Spinal cord (tissue), 10 donors: ENCODE results near the gene PRDM15. TPM values are rescaled to one million over a fixed set of nuclear protein-coding genes. Genes with fewer than 3 reads are reported as not detected.

Source experiments
- DNase-seq, 6 donors: peaks; one replicate each; pipeline versions ENCODE4 v3.0.0 to v3.0.0-alpha.2; 2013 to 2015; ENCODE audit warnings: low spot score in 6 of 6, low read depth in 4 of 6
- H3K27ac ChIP-seq: one replicate; pipeline ENCODE4 v1.5.1; 2013; ENCODE audit warnings: low read depth, low read length, control low read depth
- H3K27me3 ChIP-seq: one replicate; pipeline ENCODE4 v1.6.1; 2013; ENCODE audit warnings: low read length; ENCODE audit not compliant: control insufficient read depth, insufficient read depth
- H3K36me3 ChIP-seq: one replicate; pipeline ENCODE4 v1.6.1; 2013; ENCODE audit warnings: low read length; ENCODE audit not compliant: control insufficient read depth, insufficient read depth
- H3K4me1 ChIP-seq: one replicate; pipeline ENCODE4 v1.6.1; 2013; ENCODE audit warnings: low read length; ENCODE audit not compliant: control insufficient read depth, insufficient read depth
- H3K4me3 ChIP-seq: one replicate; pipeline ENCODE4 v1.5.1; 2013; ENCODE audit warnings: low read depth, low read length, control low read depth
- H3K9me3 ChIP-seq: one replicate; pipeline ENCODE4 v1.6.1; 2013; ENCODE audit warnings: low read length; ENCODE audit not compliant: control insufficient read depth, insufficient read depth
- WGBS: methylation state at CpG from one replicate; pipeline ENCODE4 v1.1.5; 2013; ENCODE audit warnings: missing lambda C conversion rate; ENCODE audit not compliant: insufficient coverage; 5-methylcytosine and 5-hydroxymethylcytosine counted together
- polyA plus RNA-seq, 2 donors: library from polyadenylated mRNA; unstranded; fragments of 120-200 nt; gene quantifications; one replicate each; pipeline ENCODE4 v1.2.1, GENCODE V29; 2013; ENCODE audit not compliant: insufficient read length in 2 of 2
- total RNA-seq, 2 donors: library from RNA; depleted of rRNA in 1 of 2; stranded (reverse); fragments of 120-200 nt in 1 of 2; fragments of >200 nt in 1 of 2; gene quantifications; one replicate each; pipeline versions ENCODE4 v1.2.3 to v1.2.4, GENCODE V29; 2013 to 2014
- donor health status: healthy.

PRDM15 gene
- total and polyA plus RNA-seq, 4 donors, result 4.1 to 7.1 (median 6.3) TPM

DNA sequence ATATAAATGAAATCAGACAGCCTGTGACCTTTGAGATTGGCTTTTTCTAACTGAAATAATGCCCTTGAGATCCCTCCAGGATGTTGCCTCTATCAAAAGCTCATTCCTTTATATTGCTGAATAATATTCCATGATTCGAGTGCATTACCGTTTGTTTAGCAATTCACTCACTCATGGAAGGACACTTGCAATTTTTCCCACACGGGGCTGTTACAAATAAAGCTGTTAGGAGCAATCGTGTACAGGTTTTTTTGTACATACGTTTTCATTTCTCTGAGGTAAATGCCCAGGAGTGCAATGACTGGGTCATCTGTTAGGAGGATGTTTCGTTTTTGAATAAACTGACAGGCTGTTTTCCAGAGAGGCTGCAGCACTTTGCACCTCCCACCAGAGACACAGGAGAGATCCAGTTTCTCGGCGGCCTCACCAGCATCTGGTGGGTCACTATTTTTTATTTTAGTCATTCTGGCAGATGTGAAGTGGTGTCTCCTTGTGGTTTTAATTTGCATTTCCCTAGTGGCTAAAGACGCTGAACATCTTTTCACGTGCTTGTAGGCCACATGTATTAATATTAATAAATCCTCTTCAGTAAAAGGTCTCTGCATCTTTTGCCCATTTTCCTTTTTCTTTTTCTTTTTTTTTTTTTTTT is 11.0 kb downstream of the PRDM15 start:
- H3K36me3 ChIP-seq, result peaks cover 2% of the 10 kb centered on the region

DNA sequence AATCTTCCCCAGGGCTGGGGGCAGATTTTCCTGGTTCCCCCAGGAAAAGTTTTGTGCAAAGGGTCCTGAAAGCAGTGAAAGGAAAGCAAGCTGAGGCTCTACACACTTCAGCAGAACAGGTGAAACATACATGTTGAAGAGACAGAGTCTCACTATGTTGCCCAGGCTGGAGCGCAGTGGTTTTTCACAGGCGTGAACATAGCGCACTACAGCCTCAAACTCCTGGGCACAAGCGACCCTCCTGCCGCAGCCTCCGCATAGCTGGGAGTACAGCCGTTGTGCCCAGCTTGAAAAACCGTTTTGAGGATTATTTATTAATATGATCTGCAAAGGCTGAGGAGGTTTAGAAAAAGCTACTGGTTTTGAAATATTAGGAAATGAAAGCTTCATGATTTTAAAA is 11.8 kb downstream of the PRDM15 start:
- WGBS, result 100% methylated on average over 5 of the region's 8 CpGs
- Histone ChIP-seq H3K36me3 (no peaks in the 10 kb centered on the region), H3K27me3 (no peaks in the 10 kb centered on the region), H3K4me3 (no peak overlapping the region), H3K4me1 (peaks cover 4% of the 10 kb centered on the region), H3K9me3 (no peaks in the 10 kb centered on the region), H3K27ac (no peak overlapping the region)
- no peak for DNase-seq

More for the DNA sequence above, 11.0 kb downstream of the PRDM15 start:
- 90% methylated on average over 5 of the region's 10 CpGs for WGBS
- Histone ChIP-seq H3K4me1 (peaks cover 2% of the 10 kb centered on the region), H3K27ac (no peak overlapping the region), H3K4me3 (no peak overlapping the region), H3K9me3 (no peaks in the 10 kb centered on the region), H3K27me3 (no peaks in the 10 kb centered on the region)
- DNase-seq, result no peak

DNA sequence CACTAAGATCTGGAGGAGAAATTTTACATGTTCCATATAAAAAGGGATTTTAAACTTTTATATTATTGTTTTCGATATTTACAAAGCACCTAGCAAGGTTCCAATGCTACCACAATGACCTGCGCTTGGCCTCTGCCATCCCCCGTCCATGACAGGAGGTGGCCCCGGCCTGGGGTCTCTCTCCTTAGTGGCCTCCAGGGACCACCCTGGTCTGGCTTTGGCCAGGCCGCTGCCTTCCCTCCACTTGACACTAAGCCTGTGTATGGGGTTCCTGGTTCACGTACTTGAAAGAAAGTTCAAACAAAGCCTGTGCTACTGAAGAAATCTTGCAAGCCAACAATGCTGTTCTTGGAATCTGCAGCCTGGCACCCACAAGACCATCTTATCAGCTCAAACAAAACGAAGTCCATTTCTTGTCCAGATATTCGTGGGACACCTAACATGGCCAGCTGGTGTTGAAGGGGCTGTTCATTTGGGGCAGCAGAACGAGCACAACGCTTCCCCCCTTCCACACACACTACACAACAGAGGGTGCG is 12.8 kb downstream of the PRDM15 start:
- no peaks in the 10 kb centered on the region for H3K36me3 ChIP-seq
- DNase-seq, result no peak
- no peak overlapping the region for H3K4me3 ChIP-seq
- no peak overlapping the region for H3K27ac ChIP-seq
- peaks cover 8% of the 10 kb centered on the region for H3K4me1 ChIP-seq
- H3K9me3 ChIP-seq, result no peaks in the 10 kb centered on the region
- no peaks in the 10 kb centered on the region for H3K27me3 ChIP-seq
- WGBS, result 72% methylated on average over 7 of the region's 11 CpGs

DNA sequence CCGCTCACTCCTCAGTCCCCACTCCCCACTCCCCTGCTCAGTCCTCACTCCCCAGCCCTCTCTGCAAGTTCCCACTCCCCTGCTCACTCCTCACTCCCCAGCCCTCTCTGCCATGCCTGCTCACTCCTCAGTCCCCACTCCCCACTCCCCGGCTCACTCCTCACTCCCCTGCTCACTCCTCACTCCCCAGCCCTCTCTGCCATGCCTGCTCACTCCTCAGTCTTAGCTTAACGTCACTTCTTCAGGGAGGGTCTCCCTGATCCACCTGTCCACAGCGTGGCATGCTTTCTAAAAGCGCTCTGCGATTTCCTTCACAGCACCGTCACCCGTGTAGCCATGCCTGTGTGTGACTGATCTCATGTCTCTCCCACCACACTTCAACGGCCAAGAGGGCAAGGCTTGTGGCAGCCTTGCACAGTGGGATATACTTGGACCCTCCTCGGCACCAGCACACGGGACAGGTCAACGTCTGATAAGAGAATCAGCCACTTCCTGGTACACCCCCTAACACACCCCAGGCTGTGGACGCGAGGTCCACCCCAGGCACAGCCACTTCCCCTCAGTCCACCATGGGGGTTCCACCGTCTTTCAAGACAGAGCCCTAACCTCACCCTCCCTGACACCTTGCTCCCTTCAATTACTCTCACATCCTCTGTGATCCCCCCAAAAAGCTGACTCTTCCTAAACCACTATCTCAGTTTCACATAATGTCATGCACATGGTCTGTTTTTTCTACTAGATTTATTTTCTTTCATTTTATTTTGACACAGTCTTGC is 14.0 kb downstream of the PRDM15 start:
- DNase-seq, result no peak
- no peak overlapping the region for H3K27ac ChIP-seq
- peaks cover 8% of the 10 kb centered on the region for H3K4me1 ChIP-seq
- H3K4me3 ChIP-seq, result no peak overlapping the region
- H3K27me3 ChIP-seq, result no peaks in the 10 kb centered on the region
- 90% methylated on average over 15 of the region's 15 CpGs for WGBS
- H3K36me3 ChIP-seq, result no peaks in the 10 kb centered on the region
- H3K9me3 ChIP-seq, result no peaks in the 10 kb centered on the region

GRCh38 chr21:41864311-41865001 is 14.7 kb downstream of the PRDM15 start:
- Histone ChIP-seq H3K4me3 (no peak overlapping the region), H3K9me3 (no peaks in the 10 kb centered on the region), H3K36me3 (peaks cover 4% of the 10 kb centered on the region), H3K27ac (no peak overlapping the region), H3K4me1 (peaks cover 8% of the 10 kb centered on the region), H3K27me3 (no peaks in the 10 kb centered on the region)
- no peak for DNase-seq
- WGBS, result 90% methylated on average over 9 of the region's 10 CpGs

- DNase-seq, result no peak
- Histone ChIP-seq H3K4me3 (no peak overlapping the region), H3K27me3 (no peaks in the 10 kb centered on the region), H3K9me3 (no peaks in the 10 kb centered on the region), H3K27ac (no peak overlapping the region), H3K4me1 (peaks cover 8% of the 10 kb centered on the region), H3K36me3 (peaks cover 15% of the 10 kb centered on the region)
- 93% methylated on average over 3 of the region's 4 CpGs for WGBS
Observed at GRCh38 chr21:41863439-41863740, 15.8 kb downstream of the PRDM15 start.

- DNase-seq, result no peak
- H3K27ac ChIP-seq, result no peak overlapping the region
- H3K36me3 ChIP-seq, result peaks cover 28% of the 10 kb centered on the region
- 93% methylated on average over 16 of the region's 17 CpGs for WGBS
- H3K9me3 ChIP-seq, result no peaks in the 10 kb centered on the region
- peaks cover 8% of the 10 kb centered on the region for H3K4me1 ChIP-seq
- H3K27me3 ChIP-seq, result no peaks in the 10 kb centered on the region
- no peak overlapping the region for H3K4me3 ChIP-seq
Observed at GRCh38 chr21:41861987-41862386, 17.2 kb downstream of the PRDM15 start.

DNA sequence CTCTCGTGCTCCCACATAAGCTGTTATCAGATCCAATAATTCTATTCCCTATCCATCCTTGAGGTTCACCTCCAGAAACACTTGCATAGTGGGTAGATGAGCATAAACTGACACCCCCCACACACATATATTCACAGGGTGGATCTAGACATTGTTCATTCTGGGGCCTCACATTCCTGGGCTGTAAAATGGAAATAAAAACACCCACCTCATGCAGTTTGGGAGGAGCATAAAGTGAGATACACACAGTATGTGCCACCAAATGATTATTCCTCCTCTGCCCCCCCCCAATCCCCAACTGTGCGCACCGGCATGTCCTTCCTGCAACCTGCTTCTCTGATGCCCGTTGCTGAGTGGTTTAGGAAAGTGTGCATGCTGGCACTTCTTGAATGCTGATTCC is 17.9 kb downstream of the PRDM15 start:
- H3K9me3 ChIP-seq, result no peaks in the 10 kb centered on the region
- no peaks in the 10 kb centered on the region for H3K27me3 ChIP-seq
- H3K4me3 ChIP-seq, result no peak overlapping the region
- no peak overlapping the region for H3K27ac ChIP-seq
- 88% methylated on average over 3 of the region's 4 CpGs for WGBS
- peaks cover 8% of the 10 kb centered on the region for H3K4me1 ChIP-seq
- no peak for DNase-seq
- H3K36me3 ChIP-seq, result peaks cover 33% of the 10 kb centered on the region

DNA sequence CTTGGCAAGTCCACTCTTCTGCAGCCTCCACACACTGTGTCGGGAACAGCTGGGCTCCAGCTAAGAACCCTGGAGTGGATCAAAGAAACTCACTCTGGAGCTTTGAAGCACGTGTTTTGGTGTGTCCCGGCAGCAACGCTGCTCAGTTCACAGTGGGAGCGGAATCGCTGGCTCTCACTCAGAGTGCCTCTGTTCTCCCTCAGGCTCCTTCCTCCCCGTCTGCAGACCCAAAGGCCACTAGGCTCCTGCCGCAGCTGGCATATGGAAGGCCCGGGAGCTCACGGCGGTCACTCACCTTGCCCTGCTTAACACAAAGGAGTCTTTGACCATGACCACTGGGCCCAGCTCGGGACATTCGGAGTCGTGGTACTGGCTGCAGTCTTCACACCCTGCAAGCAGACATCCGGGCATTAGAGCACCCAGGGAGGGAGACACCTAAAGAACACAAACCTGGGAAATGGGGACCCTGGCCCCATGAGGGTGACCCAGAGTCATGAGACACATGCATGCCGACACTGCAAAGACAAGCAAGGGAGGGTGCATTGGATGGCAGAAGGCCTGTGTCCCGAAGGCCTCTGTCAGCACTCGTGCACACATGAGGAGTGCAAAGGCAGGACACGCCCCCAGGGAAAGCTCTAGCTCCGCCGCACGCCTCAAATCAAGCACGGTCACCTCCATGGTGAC is 19.7 kb downstream of the PRDM15 start:
- Histone ChIP-seq H3K36me3 (peaks cover 44% of the 10 kb centered on the region), H3K4me3 (no peak overlapping the region), H3K27ac (no peak overlapping the region), H3K9me3 (no peaks in the 10 kb centered on the region), H3K27me3 (no peaks in the 10 kb centered on the region), H3K4me1 (peaks cover 8% of the 10 kb centered on the region)
- no peak for DNase-seq
- 89% methylated on average over 23 of the region's 23 CpGs for WGBS
